Measurements from ENCODE around the gene GALNT16.
"Not testable (repeated sequence)": the region's sequence is repeated elsewhere in the genome, so short reads cannot be mapped to it uniquely, and the experiment has no call there.

The GALNT16 gene

DNA sequence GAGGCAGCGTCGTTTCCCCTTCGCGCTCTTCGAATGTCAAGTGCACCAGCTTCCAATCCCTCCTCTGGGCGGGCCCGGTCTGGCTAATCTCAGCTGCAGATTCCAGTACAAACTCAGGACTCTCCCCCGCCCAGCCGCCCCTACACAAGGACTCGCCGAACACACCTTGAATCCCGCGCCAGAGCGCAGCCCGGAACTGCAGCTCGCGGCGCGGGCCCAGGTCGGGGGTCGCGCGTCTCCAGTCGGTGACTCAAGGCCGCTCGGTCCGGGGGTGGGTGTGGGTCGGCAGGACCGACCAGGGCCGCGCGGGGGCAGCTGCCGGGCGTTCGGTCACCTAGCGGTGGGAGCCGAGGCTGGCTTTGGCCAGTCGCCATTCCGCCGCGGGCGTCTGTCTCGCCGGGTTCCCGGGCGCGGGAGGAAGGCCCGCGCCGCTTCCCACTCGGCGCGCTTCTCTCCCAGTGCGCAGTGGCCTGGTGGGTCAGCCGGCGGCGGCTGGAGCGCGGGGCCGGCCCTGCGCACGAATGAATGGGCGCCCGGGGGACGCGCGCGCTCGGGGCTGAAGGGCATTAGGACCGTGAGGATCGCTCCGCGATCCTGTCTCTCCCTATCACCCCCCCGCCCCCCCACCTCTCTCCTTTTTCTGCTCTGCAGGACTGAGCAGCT, at the start of gene GALNT16:
GALNT16 (plus strand) TSS at position 632 of the 663 bp plus-strand sequence. CDS start 133 bp downstream, outside the sequence.
- DNase-seq (ENCODE audit: low read depth, low spot score): no peak

DNA sequence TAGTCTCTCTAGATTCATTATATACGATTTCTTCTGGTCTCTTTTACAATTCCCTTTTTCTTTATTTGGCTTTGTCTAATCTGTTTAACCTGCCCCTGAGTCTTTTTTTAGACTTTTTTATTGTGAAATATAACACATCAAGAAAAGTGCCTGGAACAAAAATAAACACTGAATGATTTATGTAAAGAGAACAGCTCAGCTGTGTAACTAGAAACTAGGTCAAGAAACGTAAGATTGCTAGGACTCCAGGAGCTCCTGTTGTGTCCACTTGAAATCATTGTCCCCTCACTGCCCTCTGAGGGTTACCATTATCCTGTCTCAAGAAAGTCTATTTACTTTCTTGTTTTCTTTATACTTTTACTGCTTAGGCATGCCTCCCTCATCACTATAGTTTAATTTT, 45.6 kb upstream of the GALNT16 start:
- DNase-seq (ENCODE audit: low read depth, low spot score): no peak

DNA sequence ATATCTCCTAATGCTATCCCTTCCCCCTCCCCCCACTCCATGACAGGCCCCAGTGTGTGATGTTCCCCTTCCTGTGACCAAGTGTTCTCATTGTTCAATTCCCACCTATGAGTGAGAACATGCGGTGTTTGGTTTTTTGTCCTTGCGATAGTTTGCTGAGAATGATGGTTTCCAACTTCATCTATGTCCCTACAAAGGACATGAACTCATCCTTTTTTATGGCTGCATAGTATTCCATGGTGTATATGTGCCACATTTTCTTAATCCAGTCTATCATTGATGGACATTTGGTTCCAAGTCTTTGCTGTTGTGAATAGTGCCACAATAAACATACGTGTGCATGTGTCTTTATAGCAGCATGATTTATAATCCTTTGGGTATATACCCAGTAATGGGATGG, 42.3 kb upstream of the GALNT16 start:
- DNase-seq (ENCODE audit: low read depth, low spot score): not testable (repeated sequence)

DNA sequence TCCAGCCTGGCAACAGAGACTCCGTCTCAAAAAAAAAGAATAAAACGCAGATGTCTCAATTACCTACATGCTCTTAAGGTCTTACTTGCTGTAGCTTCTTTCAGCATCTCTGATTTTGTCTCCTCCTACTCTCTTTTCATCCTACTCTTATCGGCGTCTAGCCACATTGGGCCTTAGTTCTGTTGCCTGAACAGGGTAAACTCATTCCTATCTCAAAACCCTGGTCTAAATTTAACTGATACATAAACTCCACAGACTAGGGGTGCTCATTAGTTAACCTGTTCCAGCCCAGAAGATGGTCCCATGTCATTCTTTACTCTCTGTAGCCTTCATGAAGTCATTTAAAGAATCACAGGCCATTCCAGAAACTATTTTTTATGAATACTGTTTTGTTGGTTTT, 35.0 kb upstream of the GALNT16 start:
- no peak for DNase-seq (ENCODE audit: low read depth, low spot score)

DNA sequence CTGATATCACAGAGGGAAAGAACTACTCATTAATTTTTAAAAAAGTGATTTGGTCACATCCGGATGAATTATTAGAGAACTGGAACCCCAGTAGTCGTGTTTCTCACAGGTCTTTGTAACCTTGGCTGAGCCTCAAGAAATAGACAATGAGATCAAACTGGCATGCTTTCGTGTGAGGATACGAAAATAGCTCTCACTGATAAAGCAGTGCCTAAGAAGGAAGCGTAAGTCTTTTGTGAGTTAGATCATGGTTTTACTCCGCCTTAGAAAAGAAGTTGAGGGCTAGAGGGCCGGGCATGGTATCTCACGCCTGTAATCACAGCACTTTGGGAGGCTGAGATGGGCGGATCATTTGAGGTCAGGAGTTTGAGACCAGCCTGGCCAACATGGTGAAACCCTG, 33.8 kb upstream of the GALNT16 start:
- no peak for DNase-seq (ENCODE audit: low read depth, low spot score)

DNA sequence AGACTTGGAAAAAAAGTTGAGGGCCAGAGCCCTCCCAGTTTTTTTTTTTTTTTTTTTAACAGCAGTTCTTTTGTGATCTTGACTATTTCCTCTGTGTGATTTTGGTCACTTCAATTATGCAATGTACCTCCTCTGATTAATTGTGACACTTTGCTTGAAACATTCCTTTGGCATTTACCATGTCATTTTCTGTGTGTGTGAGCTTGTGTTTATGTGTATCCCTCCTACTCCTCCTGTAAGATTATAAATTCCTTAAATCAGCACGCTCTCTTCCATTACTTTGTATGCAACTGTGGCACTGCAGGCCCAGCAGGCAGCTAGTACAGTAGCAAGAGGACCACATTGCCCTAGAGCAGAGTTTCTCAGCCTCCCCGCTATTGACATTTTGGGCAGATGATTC, 33.2 kb upstream of the GALNT16 start:
- no peak for DNase-seq (ENCODE audit: low read depth, low spot score)

DNA sequence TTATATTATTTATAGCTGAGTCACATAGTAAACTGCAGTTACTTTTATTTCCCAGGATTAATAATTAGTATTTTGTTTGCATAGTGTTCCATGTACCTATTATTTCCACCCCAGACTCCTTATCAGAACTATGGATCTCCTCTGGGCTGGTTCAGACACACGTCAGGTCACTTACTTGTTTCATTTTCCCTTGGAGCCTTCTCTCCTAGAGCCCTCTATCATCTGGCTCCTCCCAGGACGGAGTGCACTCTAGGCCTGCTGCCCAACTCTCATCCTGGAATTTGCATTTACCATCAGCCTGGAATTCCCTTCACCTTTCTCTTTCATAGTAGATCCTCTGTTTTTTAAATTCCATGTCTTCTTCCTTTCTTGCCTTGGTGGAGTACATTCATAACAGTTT, 28.5 kb upstream of the GALNT16 start:
- no peak for DNase-seq (ENCODE audit: low read depth, low spot score)

DNA sequence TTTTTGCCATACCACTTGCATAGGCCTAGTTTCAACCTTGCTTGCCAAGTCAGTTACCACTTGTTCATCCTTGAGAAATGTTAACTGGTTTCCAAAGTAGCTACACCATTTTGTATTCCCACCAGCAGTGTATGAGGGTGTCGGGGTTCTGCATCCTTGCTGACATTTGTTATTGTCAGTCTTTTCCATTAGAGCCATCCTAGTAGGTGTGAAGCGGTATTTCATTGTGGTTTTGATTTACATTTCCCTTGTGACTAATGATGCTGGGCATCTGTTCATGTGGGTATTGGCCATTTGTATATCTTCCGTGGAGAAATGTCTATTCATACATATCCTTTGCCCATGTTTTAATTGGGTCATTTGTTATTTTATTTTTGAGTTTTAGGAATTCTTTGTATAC, 27.6 kb upstream of the GALNT16 start:
- DNase-seq (ENCODE audit: low read depth, low spot score): no peak

DNA sequence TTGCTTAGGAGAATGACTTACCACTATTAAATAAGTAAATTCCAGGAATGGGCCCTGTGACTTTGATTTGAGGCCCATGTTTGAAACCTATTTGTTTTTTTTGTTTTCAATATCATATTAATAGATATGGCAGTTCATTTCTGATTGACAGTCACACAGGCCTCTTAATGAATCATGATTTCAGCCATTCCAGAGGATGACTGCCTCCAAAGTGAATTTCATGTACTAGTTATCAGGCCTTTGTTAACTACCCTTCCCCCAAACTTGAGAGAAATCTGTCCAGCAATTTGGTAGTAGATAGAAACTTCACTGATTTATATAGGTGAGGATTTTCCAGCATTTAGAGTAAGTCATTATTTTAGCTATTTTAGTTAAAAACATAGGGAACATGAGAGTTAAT, 25.9 kb upstream of the GALNT16 start:
- no peak for DNase-seq (ENCODE audit: low read depth, low spot score)

DNA sequence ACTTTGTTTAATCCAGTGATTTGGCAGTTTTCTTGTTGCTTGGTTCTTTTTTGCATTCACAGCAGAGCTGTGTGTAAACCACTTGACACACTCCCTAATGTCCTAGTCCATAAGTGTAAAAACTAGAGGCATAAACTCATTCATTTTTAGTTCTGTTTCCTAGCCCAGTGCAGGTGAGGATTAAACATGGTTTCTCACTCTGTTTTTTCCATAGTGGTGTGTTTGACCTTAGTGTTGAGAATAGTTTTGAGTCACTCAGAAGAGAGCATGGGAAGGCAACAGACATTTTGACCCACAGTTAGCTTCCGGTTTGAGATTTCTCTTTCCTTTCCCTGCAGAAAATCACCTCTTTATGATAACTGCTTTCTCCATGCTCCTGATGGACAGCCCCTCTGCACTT, 24.2 kb upstream of the GALNT16 start:
- no peak for DNase-seq (ENCODE audit: low read depth, low spot score)

DNA sequence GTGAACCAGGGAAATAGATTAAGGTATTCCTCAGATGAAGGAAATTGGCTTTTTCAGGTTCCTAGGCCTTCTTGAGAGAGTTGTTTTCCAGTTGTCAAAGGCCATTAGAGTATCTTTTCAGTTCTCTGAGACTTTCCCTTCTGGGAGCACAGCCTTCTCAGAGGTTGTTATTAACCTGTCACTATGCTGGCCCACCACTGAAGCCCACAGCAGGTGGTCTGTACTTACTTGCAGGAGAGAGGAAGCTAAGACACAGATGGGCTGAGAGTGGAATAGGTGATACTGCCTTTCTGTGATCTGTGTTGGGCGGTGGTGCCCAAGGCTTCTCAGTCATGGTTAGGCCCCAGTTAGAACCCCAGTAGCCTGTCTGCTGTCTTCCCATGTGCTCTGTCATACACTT, 22.8 kb upstream of the GALNT16 start:
- no peak for DNase-seq (ENCODE audit: low read depth, low spot score)

DNA sequence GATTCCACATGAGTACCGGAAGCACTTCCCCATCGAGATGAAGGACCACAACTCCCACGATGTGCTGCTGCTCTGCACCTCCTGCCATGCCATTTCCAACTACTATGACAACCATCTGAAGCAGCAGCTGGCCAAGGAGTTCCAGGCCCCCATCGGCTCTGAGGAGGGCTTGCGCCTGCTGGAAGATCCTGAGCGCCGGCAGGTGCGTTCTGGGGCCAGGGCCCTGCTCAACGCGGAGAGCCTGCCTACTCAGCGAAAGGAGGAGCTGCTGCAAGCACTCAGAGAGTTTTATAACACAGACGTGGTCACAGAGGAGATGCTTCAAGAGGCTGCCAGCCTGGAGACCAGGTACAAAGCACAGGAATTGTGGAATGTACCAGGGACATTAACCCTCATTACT, 22.4 kb upstream of the GALNT16 start:
- DNase-seq (ENCODE audit: low read depth, low spot score): no peak

DNA sequence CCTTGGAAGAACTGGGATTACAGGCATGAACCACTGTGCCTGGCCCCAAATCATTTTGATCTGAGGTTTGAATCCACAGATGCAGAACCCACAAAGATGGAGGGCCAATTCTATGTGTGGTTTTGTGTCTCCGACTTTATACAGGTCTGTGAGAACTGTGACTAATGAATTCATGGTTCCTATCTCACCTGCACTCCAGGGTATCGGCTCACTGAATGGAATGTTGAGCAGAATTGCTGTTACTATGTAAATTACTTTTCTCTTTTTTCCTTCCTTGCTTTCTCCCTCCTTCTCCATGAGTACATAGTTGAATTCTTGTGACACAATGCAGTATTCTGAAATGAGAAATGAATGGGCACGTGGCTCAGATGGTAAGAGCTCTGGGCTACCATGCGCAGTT, 21.1 kb upstream of the GALNT16 start:
- no peak for DNase-seq (ENCODE audit: low read depth, low spot score)

DNA sequence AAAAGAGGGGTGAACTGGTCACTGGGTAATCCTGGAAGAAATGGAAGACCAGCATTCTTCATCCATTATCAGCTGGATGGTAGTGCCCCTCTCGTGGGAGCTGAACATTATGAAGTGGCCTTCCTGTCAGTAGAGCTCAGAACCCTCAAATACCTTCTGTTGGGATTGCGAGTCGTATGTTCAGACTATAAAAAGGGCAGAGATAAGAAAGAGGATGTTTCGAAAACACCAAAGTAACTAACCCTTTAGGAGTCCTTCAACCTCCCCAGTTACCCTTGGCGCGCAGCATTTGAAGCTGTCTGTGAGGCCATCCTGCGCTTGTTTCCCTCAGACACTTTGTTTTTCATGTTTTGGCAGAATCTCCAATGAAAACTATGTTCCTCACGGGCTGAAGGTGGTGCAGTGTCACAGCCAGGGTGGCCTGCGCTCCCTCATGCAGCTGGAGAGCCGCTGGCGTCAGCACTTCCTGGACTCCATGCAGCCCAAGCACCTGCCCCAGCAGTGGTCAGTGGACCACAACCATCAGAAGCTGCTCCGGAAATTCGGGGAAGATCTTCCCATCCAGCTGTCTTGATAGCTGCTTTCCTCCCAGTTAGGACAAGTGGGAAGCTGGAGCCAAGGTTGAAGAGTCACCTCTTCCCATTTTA, 19.3 kb upstream of the GALNT16 start:
- DNase-seq (ENCODE audit: low read depth, low spot score): no peak

DNA sequence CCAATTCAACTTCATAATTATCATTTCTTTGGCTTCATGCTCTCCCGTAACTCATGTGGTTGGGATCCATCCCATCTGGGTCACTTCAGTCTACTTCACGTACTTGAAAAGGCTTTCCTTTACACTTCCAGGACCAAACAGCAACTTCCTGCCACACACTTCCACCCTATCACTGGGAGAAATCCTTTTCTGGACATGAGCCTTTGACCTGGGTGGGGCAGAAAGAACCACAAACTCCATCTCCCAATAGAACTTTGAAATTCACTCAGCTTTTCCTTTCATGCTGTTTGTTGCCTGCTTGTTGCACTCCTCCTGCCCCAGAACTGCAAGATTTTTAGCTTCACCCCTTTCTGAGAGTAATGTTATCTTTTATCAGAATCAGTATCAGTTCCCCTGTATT, 18.4 kb upstream of the GALNT16 start:
- no peak for DNase-seq (ENCODE audit: low read depth, low spot score)

DNA sequence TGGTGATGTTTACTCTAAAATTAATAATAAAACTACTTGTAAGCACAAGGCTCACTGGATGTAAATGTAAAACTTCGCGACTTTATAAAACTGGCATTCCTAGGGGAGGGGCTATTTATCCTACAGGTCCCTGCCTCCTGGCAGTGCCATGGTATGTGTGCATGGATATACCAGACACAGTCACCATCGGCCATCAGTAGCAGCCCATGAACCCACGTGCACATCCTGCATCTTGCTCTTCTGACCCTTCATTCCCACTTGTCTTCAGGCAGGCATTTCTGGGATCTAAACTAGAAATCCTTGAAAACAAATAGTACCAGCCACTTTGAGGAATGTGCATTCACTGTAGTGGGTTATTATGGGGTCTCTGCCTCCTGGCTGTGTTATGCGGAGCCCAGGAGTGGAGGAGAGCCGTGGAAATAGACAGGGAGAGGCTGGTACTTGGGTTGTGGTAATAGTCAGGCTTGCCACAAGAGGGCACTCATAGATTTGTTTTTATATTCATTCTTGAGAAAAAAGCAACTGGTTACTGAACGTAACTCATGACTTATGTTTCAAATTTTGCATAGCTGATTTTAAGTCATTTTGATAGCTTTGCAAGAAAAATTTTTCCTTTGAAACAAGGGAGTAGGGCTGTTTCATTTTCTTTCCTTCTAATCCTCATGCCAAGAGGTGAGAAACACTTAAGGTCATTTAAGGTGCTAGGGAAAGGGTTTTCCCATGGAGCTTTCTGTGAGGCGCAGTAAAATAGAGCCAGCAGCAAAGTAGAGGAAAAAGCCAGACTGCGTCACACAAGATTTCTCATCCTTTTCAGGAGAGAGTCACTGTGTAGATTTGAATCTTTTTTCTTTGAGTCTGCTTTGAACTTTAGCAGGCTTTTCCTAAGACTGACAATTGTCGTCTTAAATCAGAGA, 17.4 kb upstream of the GALNT16 start:
- DNase-seq (ENCODE audit: low read depth, low spot score): no peak

DNA sequence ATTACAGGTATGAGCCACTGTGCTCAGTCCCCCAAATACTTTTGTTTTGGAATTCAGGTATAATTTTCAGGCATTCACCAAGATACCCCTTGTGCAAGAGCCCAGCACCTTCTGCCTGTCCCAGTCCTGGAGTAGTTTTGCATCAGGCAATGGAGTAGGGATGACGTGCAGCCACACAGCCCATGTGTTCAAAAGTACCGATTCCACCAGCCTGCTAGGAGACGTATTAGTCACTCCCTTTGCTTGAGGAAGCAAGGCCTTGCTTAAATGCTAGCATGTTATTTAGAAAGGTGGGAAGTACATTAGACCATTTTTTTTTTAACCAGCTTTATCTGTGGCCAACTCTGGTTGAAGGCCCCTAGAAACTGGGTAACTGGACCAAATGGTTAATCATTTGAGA, 15.0 kb upstream of the GALNT16 start:
- DNase-seq (ENCODE audit: low read depth, low spot score): no peak

DNA sequence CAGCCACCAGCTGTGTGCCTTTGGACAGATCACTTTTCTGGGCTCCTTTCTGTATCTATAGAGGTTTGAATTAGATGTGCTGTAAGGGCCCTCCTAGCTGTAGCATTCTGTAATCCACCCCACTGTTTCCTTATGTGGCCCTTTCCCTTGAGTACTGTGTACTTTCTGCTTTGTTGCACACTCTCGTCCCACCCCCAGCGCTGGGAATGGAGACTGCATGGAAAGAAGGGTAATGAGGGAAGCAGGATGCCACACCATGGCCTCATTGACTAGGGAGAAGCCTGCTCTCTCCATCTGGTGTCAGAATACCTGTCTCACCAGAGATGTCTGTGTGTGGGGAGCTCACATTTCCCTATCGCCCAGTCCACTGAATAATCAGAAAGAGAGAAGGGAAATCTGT, 13.6 kb upstream of the GALNT16 start:
- no peak for DNase-seq (ENCODE audit: low read depth, low spot score)

DNA sequence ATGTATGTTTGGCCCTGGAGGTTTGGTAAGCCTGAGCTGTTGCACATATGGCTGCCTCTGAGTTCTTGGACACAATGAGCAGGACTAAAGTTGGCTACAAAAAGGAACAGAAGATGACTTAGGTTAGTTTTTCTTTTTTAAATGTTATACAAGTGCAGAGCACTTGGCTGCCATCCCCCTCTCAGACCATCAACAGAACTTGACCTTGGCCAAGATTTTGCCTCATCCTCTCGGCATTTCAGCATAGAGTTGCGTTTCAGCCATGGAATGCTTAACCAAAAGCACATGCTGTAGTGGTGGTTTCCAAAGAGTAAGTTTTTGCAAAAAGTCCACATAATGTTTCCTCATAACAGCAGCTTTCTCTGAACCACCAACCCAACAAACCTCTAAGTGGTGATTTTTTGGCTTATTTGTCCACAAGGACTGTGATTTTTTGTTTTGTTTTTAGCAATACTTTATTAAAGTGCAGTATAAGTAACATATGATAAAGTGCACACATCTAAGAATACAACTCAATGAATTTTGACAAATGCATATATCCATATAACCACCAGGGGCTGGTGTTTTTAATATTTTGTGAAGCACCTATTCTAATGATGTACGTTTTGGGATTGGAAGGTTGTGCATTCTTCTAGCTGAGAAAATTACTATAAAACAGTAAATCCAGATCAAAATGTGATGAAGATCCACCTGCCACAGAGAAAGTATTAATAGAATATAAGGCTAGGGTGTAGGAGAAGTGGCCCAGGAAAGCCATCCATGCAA, 12.1 kb upstream of the GALNT16 start:
- DNase-seq (ENCODE audit: low read depth, low spot score): no peak

DNA sequence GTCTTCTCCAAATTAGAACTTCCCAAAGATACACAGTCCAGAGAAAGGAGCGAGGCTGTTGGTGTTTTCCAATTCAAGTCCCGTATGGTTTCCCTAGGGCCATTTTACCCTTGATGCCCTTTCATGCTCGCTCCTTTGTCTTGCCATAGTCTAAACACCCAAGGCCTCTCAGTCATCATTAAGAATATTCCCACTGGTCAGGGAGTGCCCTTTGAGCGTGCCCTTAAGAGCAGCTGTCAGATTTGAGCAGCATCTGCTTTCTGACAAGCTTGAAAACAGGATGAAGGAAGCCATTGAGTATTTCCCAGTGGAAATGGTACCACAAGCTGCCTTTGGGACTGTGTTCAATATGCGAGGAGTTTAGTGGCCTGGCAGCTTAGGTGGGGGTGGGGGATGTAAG, 10.4 kb upstream of the GALNT16 start:
- DNase-seq (ENCODE audit: low read depth, low spot score): no peak

DNA sequence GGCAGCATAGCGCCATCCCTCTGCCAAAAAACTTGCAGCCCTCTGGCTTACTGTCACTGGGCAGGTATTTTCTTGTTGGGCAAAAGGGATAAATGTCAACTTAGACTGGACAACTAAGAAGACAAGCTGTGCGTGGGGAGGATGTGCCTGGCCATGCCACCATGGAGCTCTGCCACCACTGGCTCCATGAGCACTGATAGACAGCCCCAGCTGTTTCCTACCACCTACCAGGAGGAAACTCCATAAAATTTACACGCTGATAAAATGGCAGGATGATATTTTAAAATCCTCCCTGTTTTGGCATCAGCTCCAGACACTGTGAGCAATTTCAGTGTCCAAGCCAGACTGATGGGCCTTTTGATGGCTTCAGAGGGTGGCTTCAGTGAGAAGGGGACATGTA, 7.1 kb upstream of the GALNT16 start:
- no peak for DNase-seq (ENCODE audit: low read depth, low spot score)

DNA sequence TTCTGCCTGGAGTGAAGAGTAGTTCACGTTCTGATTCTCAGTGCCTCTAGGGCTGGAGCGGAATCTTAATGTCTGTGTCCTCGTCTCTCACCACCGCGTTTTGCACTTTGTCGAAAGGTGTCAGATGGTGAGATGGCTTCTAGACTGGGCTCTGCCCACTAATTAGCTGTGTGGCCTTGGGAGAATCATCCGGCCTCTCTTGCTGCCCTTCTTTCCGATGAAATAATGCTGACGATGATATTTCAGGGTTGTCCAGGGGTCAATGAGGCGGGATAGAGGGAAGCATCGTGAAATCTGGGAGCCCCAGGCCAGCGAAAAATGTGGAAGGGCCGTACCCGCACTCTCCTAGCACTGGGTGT, 811 bp upstream of the GALNT16 start:
- DNase-seq (ENCODE audit: low read depth, low spot score): no peak

All from iPS DF 19.7 (cell line).